AG04449 (cell line): ENCODE data around the gene PPIE.

Experiments used
- CTCF ChIA-PET: fragments of 350-600 bp; formaldehyde crosslinking; extraction: SDS; loops from one replicate; lab custom pipeline; 2021; ENCODE audit warnings: antibody characterized with exemption; lab: Yijun Ruan, JAX
- POLR2A ChIA-PET: fragments of 400-600, 350-600 bp; formaldehyde crosslinking; extraction: SDS; loops from one replicate; lab custom pipeline; 2020; ENCODE audit warnings: antibody characterized with exemption, inconsistent platforms; lab: Yijun Ruan, JAX
- DNase-seq: peaks from one replicate; pipeline ENCODE4 v3.0.0-alpha.2; 2010; ENCODE audit warnings: low read depth, low spot score
- H3K4me3 ChIP-seq: 2 replicates; pipeline ENCODE4 v1.5.1; 2011; ENCODE audit warnings: low read depth, mild to moderate bottlenecking, control low read depth, low read length
- CTCF ChIP-seq: IDR thresholded peaks from one replicate; pipeline ENCODE4 v1.5.1; 2011; ENCODE audit warnings: mild to moderate bottlenecking, moderate library complexity, low read length, control low read depth, inconsistent platforms; ENCODE audit not compliant: insufficient read depth; ENCODE audit errors: missing control alignments

Gene PPIE

GRCh38 chr1:39711104-39711965 is 27.3 kb upstream of the PPIE start:
- no peak for DNase-seq
- no peak for TF ChIP-seq CTCF
- CTCF ChIA-PET: interaction anchor here (0.9 to 13.5 kb wide), 4 partner anchors 9 to 104 kb away, joined by 4 to 182 read pairs (median 6); no protein-coding TSS in a partner anchor
- POLR2A ChIA-PET: no interaction called here
- H3K4me3 ChIP-seq: no peak overlapping the region

- TF ChIP-seq CTCF: no peak
- H3K4me3 ChIP-seq: no peak overlapping the region
- DNase-seq: no peak
- POLR2A ChIA-PET: no interaction called here
- CTCF ChIA-PET: interaction anchor here (0.9 to 13.5 kb wide), 5 partner anchors 15 to 104 kb away, joined by 3 to 182 read pairs (median 4); no protein-coding TSS in a partner anchor
Measured at GRCh38 chr1:39711966-39712340, 26.7 kb upstream of the PPIE start.

- DNase-seq: no peak
- no peak overlapping the region for H3K4me3 ChIP-seq
- no peak for TF ChIP-seq CTCF
- ChIA-PET CTCF (interaction anchor here (0.6 to 13.5 kb wide), 6 partner anchors 12 to 106 kb away, joined by 3 to 182 read pairs (median 5); no protein-coding TSS in a partner anchor), POLR2A (no interaction called here)
Measured at GRCh38 chr1:39713557-39713956, 25.1 kb upstream of the PPIE start.

GRCh38 chr1:39717809-39718208 is 20.9 kb upstream of the PPIE start:
- no peak for TF ChIP-seq CTCF
- POLR2A ChIA-PET: no interaction called here
- CTCF ChIA-PET: interaction anchor here (1.0 to 13.5 kb wide), 5 partner anchors 44 to 142 kb away, joined by 3 to 182 read pairs (median 4); no protein-coding TSS in a partner anchor
- no peak for DNase-seq
- no peak overlapping the region for H3K4me3 ChIP-seq

- no peak overlapping the region for H3K4me3 ChIP-seq
- peak; percentile 28 for TF ChIP-seq CTCF
- ChIA-PET POLR2A (interaction anchor here (0.7 kb wide), 1 partner anchor 144 kb away, joined by 6 read pairs; no protein-coding TSS in a partner anchor), CTCF (interaction anchor here (0.6 to 13.5 kb wide), 23 partner anchors 9 to 618 kb away, joined by 3 to 182 read pairs (median 4); partner anchors contain the start of gene NT5C1A)
- DNase-seq: no peak
Measured at GRCh38 chr1:39720094-39720999, 18.3 kb upstream of the PPIE start.
